ENCODE data around the gene ZNHIT1. TPM values are rescaled to one million over a fixed set of nuclear protein-coding genes. Genes with fewer than 3 reads are reported as not detected.
A peak's percentile ranks its signal among the peaks of the same experiment; 100 is the strongest.

The ZNHIT1 gene
- total and polyA plus RNA-seq, 4 donors, result 49.2 to 167 (median 70.9) TPM

DNA sequence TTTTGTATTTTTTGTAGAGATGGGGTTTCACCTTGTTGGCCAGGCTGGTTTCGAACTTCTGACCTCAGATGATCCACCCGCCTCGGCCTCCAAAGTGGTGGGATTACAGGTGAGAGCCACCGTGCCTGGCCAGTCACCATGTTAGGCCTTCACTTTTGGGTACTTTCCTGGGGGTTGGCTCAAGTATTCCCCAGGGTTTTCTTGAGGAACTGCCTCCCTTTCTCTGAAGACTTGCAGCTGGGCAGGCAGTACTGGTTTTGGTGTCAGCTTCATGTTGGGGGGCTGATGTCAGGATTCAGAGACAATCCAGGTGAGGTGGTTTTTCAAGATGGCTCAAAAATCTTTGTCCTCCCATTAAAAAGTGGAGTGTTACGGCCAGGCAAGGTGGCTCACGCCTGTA is 7.7 kb downstream of the ZNHIT1 start:
- no peaks in the 10 kb centered on the region for H3K27me3 ChIP-seq (ENCODE audit: control insufficient read depth in 3 of 3, insufficient read depth in 3 of 3, low read length in 2 of 3)
- H3K9ac ChIP-seq (ENCODE audit: insufficient read depth in 1 of 2, low read length in 2 of 2), result no peak overlapping the region
- peaks cover 4 to 47% (median 16%) of the 10 kb centered on the region in 4 donors for H3K36me3 ChIP-seq (ENCODE audit: control insufficient read depth in 4 of 4, insufficient read depth in 4 of 4, low read length in 4 of 4)
- WGBS, 2 donors, result 96 to 97% methylated on average over 6 of the region's 6 CpGs
- no peak overlapping the region for H3K4me3 ChIP-seq
- H3K27ac ChIP-seq (ENCODE audit: low read depth in 1 of 2, low read length in 1 of 2), result no peak overlapping the region
- peaks cover 0 to 5% (median 2%) of the 10 kb centered on the region in 5 donors for H3K4me1 ChIP-seq (ENCODE audit: control insufficient read depth in 5 of 5, insufficient read depth in 5 of 5, low read length in 5 of 5)
- ATAC-seq (ENCODE audit: insufficient read depth, low FRiP score) (no peak), DNase-seq (no peak)
- TF ChIP-seq, protein P1, sequence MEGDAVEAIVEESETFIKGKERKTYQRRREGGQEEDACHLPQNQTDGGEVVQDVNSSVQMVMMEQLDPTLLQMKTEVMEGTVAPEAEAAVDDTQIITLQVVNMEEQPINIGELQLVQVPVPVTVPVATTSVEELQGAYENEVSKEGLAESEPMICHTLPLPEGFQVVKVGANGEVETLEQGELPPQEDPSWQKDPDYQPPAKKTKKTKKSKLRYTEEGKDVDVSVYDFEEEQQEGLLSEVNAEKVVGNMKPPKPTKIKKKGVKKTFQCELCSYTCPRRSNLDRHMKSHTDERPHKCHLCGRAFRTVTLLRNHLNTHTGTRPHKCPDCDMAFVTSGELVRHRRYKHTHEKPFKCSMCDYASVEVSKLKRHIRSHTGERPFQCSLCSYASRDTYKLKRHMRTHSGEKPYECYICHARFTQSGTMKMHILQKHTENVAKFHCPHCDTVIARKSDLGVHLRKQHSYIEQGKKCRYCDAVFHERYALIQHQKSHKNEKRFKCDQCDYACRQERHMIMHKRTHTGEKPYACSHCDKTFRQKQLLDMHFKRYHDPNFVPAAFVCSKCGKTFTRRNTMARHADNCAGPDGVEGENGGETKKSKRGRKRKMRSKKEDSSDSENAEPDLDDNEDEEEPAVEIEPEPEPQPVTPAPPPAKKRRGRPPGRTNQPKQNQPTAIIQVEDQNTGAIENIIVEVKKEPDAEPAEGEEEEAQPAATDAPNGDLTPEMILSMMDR (IDR thresholded peaks at IDR 0.05; ENCODE audit: control extremely low read depth, extremely low read depth), result no peak
- no peaks in the 10 kb centered on the region for H3K9me3 ChIP-seq (ENCODE audit: control insufficient read depth in 4 of 4, insufficient read depth in 3 of 4, low read length in 3 of 4)

DNA sequence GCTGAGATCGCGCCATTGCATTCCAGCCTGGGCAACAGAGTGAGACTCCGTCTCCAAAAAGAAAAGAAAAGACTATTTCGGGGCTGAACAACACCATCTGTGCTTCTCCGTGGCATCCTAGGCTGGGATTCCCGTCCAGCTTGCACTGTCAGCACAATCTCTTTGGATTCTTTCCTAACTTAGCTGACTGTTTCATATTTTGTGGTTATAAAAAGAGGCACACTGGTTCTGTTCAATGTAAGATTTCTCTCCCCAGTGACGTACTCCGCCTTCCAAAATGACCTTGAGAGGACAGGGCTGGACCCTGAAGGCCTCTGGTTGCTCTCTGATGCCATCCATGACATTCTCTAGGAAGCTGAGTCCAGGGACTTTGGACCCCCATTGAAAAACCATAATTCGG is 8.8 kb downstream of the ZNHIT1 start:
- peaks cover 0 to 5% (median 2%) of the 10 kb centered on the region in 5 donors for H3K4me1 ChIP-seq (ENCODE audit: control insufficient read depth in 5 of 5, insufficient read depth in 5 of 5, low read length in 5 of 5)
- H3K36me3 ChIP-seq (ENCODE audit: control insufficient read depth in 4 of 4, insufficient read depth in 4 of 4, low read length in 4 of 4), result peaks cover 4 to 47% (median 15%) of the 10 kb centered on the region in 4 donors
- no peaks in the 10 kb centered on the region for H3K27me3 ChIP-seq (ENCODE audit: control insufficient read depth in 3 of 3, insufficient read depth in 3 of 3, low read length in 2 of 3)
- DNase-seq (no peak), ATAC-seq (ENCODE audit: insufficient read depth, low FRiP score) (peak; percentile 55)
- no peak overlapping the region for H3K4me3 ChIP-seq
- TF ChIP-seq, protein P1 (IDR thresholded peaks at IDR 0.05; ENCODE audit: control extremely low read depth, extremely low read depth), result no peak
- H3K9ac ChIP-seq (ENCODE audit: insufficient read depth in 1 of 2, low read length in 2 of 2), result peak overlapping the region in 1 of 2 donors; percentile 23
- 88 to 93% methylated on average over 9 of the region's 9 CpGs for WGBS, 2 donors
- no peaks in the 10 kb centered on the region for H3K9me3 ChIP-seq (ENCODE audit: control insufficient read depth in 4 of 4, insufficient read depth in 3 of 4, low read length in 3 of 4)
- H3K27ac ChIP-seq (ENCODE audit: low read depth in 1 of 2, low read length in 1 of 2), result peak overlapping the region in 1 of 2 donors; percentile 24

DNA sequence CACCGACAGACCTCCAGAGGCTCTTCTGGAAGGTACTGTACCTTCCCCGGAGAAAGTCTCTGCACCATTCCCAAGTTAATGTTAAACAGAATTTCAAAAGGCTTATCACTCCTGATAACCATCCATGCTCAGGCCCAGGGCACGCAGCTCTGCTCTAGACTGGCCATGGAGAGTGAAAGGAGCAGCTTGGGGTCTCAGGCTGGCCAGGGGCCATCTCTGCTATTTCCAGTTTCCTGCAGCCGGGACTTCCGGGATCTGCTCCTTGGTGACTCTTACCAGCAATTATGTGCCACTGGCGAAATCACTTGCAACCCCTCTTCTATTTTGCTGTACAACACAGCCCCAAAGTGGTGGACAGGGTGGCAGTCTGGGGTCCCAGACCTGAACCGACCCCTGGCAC is 13.7 kb downstream of the ZNHIT1 start:
- TF ChIP-seq, protein P1 (IDR thresholded peaks at IDR 0.05; ENCODE audit: control extremely low read depth, extremely low read depth), result no peak
- Histone ChIP-seq H3K9me3 (ENCODE audit: control insufficient read depth in 4 of 4, insufficient read depth in 3 of 4, low read length in 3 of 4) (no peaks in the 10 kb centered on the region), H3K9ac (ENCODE audit: insufficient read depth in 1 of 2, low read length in 2 of 2) (no peak overlapping the region), H3K4me3 (no peak overlapping the region), H3K4me1 (ENCODE audit: control insufficient read depth in 5 of 5, insufficient read depth in 5 of 5, low read length in 5 of 5) (peaks cover 2 to 10% (median 7%) of the 10 kb centered on the region in 5 donors), H3K27ac (ENCODE audit: low read depth in 1 of 2, low read length in 1 of 2) (peak overlapping the region in 1 of 2 donors; percentile 71), H3K36me3 (ENCODE audit: control insufficient read depth in 4 of 4, insufficient read depth in 4 of 4, low read length in 4 of 4) (peaks cover 3 to 21% (median 4%) of the 10 kb centered on the region in 4 donors), H3K27me3 (ENCODE audit: control insufficient read depth in 3 of 3, insufficient read depth in 3 of 3, low read length in 2 of 3) (no peaks in the 10 kb centered on the region)
- 51 to 70% methylated on average over 7 of the region's 7 CpGs for WGBS, 2 donors
- peak in 1 of 3 donors; percentile 35 for DNase-seq
- no peak for ATAC-seq (ENCODE audit: insufficient read depth, low FRiP score)

Data from lung (tissue), 12 donors.